LoVo (cell line): Measurements from ENCODE around the gene IQGAP1.
"Not testable (repeated sequence)": the region's sequence is repeated elsewhere in the genome, so short reads cannot be mapped to it uniquely, and the experiment has no call there.

Source experiments
- DNase-seq: peaks from one replicate; pipeline ENCODE4 v3.0.0-alpha.2; 2016; ENCODE audit warnings: low spot score

Gene IQGAP1, protein sequence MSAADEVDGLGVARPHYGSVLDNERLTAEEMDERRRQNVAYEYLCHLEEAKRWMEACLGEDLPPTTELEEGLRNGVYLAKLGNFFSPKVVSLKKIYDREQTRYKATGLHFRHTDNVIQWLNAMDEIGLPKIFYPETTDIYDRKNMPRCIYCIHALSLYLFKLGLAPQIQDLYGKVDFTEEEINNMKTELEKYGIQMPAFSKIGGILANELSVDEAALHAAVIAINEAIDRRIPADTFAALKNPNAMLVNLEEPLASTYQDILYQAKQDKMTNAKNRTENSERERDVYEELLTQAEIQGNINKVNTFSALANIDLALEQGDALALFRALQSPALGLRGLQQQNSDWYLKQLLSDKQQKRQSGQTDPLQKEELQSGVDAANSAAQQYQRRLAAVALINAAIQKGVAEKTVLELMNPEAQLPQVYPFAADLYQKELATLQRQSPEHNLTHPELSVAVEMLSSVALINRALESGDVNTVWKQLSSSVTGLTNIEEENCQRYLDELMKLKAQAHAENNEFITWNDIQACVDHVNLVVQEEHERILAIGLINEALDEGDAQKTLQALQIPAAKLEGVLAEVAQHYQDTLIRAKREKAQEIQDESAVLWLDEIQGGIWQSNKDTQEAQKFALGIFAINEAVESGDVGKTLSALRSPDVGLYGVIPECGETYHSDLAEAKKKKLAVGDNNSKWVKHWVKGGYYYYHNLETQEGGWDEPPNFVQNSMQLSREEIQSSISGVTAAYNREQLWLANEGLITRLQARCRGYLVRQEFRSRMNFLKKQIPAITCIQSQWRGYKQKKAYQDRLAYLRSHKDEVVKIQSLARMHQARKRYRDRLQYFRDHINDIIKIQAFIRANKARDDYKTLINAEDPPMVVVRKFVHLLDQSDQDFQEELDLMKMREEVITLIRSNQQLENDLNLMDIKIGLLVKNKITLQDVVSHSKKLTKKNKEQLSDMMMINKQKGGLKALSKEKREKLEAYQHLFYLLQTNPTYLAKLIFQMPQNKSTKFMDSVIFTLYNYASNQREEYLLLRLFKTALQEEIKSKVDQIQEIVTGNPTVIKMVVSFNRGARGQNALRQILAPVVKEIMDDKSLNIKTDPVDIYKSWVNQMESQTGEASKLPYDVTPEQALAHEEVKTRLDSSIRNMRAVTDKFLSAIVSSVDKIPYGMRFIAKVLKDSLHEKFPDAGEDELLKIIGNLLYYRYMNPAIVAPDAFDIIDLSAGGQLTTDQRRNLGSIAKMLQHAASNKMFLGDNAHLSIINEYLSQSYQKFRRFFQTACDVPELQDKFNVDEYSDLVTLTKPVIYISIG (N-terminal part only)

DNA sequence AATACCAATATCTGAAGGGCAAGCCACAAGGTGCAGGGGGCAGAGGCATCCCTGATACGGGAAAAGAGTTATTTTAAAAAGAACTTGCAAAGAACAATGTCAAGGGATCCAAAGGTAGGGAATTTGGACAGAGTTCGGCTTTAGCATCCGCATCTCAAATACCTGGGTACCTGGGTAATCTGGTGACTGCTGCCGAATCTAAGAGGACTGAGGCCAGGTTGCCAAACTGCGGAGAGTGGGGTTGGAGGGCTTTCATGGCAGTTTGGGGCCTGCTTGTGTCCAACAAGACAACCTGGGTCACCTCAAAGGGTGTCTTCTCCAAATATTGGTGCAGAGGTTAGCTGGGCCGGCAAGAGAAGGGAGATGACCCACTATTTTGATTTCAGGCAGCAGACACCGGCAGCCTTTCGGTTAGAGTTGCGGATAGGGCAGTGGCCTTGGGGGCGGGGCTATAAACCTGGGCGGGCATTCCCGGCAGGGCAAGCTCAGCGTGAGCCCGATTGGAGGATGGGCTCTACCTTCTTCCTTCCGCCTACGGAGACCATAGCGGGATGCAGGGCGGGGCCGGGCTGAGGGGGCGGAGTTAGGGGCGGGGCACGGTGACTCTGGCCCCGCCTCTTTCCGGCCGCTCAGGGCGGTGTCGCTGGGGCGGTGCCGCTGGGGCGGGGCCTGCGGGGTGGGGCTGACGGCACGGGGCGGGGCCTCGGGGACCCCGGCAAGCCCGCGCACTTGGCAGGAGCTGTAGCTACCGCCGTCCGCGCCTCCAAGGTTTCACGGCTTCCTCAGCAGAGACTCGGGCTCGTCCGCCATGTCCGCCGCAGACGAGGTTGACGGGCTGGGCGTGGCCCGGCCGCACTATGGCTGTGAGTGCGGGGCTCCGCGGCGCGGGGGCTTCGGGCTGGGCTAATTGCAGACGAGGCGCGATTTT is at the start of gene IQGAP1:
Gene IQGAP1, plus strand, starts transcription at position 709 of the 928 bp plus-strand sequence. Its CDS starts 100 bp downstream, at position 809.
- DNase-seq = peak; percentile 98

DNA sequence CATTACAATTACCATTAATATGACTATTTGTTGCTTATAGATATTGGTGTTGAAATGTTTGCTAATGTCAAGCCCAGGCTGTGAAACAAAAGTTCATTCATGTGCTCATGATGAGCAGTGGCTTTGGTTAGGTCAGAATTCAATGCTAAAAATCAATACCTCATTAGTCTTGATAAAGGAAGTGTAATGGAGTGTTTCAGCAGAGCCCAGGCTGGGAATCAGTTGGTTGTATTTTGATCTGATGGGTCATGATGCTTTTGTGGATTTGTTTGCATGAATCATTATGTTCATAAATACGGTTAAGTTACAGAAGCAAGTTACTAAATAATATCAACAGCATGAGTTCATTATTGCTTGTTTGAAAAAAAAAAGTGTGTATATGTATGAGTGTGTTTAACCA is 49.5 kb upstream of the IQGAP1 start:
- no peak for DNase-seq

DNA sequence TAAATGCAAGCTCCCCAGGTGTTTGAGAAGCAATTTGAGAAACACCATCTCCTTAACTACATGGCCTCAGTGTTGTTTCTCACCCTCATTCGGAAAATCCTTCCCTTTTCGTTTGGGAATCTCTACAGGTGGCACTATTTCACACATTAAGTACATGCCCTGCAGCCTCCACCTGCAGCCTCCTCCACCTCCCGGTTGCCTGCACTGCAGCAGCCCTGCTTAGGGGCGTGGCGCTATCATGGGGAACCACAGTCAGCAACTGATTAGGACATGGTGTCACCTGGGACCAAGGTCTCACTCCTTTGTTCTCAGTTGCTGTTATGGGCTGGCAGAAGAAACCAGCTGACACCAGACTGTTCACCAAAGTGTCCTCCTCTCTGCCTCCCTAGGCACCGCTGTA is 47.7 kb upstream of the IQGAP1 start:
- peak; percentile 54 for DNase-seq

DNA sequence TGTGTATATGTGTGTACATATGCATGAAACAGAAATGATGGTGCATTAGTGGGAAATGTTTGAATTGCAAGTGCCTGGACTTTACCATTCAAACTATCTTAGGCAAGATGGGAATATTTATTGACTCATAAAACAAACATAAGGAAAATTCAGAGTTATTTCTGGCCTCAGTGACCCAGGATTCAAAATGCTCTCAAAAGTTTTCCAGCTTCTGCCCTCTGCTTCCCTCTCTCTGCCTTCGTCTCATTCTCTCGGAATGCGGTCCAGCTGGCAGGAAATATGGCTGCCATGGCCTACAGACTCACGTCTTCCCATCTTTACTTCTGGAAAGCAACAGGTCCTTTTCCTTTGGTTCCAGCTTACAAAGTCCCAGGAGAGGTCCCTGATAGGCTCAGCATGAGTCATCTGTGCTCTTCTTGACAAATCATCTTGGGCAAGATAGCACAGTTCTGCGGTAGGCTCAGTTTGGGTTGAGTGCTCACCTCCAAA is 44.7 kb upstream of the IQGAP1 start:
- no peak for DNase-seq

DNA sequence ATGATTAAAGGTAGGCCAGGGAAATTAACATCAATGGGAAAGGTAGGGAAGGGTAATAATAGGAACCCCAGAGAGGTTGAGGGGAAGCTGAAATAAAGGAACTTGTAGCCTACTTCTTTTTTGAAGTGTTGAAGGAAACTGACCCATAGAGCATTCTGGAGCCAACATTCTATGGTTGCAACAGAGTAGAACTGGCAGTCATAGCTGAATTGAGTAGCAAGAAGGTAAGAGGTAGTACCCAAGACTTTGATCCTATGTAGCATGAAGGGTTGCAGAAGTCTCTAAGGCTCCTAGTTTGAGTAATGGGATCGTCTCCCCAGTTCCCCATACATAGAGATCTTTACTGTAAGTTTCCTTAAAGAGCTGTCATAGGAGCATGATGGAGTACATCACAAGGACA is 43.4 kb upstream of the IQGAP1 start:
- no peak for DNase-seq

DNA sequence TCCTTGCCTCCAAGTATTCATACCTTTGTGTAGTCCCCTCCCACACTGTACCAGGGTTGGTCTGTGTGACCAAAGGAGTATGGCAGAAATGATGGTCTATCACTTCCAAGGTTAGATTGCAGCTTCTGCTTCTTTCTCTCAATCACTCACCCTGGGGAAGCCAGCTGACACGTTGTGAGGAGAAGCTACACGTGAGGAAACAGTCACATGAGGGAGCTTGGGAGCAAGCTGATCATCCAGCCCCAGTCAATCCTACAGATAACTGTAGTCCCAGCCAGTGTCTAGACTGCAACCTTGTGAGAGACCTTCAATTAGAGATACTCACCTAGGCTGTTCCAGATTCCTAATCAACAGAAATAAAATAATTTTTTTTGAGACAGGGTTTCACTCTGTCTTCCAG is 42.2 kb upstream of the IQGAP1 start:
- no peak for DNase-seq

DNA sequence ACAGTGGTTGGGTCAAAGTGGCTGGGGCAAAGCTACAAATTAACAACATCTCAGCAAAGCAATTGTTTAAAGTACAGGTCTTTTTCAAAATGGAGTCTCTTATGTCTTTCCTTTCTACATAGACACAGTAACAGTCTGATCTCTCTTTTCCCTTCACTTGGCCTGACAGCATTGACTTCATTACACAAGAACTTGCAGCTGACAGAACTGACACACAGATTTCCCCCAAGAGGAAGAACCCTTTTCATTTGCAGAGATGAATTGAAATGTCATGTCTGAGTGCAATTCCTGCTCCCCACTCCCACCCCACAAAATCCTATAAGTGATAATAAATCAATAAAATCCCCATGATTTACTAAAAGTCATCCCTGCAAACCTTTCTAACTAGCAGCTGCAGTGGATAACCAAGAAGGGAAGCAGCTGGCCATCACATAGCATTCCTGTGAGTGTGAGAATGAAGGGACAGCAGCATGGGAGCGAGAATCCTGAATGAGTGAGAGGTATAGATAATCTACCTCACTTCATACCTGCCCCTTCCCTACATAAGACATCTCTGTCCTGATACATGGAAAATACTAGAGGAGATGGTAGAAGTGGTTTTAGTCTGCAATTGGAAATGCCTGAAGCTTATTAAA is 40.5 kb upstream of the IQGAP1 start:
- DNase-seq = not testable (repeated sequence)

DNA sequence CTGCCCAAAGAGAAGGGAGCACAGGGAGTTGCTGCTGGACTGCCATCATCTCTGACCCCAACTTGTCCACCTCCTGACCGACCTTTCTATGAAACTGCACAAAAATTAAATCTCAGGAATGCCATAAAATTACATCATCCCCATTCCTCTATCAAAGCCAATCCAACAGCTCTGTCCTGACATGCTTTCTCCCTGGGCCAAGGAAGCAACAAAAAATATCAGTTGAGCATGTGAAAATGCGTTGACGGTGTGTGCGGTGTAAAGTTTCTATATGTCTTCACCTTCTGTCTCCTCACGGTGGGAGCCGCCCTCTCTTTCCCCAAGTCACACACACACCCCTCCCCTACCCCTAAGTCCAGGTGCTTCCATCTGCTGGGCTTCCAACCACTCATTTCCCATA is 39.6 kb upstream of the IQGAP1 start:
- no peak for DNase-seq

DNA sequence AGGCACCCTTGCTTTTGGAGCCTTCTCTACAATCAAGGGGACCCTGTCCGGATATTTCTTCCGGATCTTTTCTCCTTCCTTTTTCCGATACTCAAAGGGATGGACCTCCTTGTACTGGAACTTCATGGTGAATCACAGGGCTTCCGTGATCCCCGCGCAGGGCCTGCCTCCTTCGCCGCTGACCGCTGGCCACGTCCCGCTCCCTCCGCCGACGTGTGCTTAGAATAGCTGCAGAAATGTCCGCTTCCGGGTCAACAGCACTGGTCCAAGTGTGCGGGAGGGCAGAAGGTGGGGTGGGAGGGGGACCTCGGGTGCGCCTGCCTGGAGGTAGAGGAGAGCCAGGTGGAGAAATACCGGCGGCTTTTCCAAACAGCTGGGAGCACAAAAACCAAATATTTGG is 39.0 kb upstream of the IQGAP1 start:
- DNase-seq = no peak

DNA sequence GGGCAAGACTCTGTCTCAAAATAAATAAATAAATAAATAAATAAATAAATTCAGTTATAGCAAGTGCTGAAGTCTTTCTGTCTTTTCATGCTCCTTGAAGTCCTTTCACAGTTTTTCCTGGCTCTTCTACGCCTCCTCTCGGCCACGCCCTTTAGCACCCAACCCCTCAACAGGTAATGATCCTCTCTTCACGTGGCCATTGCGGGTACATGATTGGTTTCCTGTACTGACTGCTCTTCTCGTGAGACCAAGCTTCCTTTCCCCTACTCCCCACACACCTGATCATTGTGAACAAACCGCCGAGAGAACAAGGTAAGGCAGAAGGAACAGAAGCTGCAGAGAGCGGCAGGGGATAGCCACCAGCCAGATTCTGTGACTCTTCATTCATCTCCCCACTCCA is 38.2 kb upstream of the IQGAP1 start:
- no peak for DNase-seq

DNA sequence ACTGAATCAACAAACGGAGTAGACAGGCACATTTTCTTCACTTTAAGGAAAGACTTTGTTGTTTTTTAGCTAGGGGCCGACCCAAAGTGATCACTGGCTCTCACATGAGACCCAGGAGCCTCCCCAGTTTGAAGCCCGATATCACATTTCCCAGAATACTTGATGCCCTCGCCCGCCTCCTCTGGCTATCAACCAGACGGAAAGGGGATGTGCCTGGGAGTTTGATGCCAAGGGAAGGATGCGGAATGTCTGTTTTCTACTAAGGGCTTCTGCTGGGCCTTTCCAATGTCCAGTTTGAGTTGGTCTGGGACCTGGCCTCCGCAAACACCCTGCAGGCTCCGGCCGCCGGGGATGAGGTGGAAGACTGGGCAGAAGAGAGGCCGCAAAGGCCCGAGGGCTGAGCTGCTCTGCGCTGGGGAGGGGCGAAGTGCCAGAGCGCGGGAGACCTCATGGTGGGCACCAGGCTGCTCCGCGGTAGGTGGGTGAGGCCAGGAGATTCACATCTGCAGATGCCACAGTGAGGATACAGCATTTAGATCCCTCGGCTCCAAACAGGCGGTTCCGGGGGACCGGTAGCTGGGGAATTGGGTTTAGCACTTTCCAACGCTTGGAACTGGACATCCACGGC is 36.4 kb upstream of the IQGAP1 start:
- DNase-seq = no peak

DNA sequence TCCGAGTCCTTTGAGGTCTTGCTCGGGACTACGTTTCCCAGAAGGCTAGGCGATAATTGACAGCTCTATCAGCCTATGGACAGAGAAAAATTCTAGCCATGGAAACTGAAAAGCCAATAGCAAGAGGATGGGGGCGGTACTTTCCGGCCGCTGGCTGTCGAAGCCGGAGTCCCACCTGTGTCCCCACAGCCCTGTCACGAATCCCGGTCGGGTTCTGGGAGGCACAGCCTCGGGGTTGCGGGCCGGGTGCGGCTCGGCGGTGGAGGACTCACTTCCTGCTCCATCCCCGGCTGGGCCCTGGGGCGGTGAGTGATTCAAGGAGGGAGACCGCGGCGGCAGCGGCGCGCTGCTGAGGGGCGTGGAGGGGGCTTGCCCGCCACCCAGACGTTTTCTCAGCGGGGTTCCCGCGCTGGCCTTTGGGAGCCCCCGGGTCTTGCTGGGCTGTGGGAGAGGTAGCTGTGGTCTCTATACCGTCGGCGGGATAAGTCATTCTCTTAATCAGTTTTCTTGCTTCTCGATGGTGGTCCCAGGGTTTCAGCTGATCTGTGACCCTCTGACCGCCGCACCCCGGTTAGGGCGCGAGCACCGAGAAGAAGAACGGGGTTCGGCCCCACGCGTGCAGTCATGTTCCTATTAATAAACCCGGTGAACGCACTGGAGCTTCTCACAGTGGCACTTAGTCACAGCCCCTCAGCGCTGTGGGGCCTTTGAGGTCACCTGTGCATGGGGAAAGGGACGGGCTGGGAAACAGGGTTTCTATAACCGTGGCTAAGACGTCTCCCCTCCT is 35.7 kb upstream of the IQGAP1 start, which contains the start of gene ZNF774:
Gene ZNF774, plus strand, starts transcription at position 178 of the 787 bp plus-strand sequence. CDS start 2,377 bp downstream, outside the sequence.
- peak; percentile 99 for DNase-seq

DNA sequence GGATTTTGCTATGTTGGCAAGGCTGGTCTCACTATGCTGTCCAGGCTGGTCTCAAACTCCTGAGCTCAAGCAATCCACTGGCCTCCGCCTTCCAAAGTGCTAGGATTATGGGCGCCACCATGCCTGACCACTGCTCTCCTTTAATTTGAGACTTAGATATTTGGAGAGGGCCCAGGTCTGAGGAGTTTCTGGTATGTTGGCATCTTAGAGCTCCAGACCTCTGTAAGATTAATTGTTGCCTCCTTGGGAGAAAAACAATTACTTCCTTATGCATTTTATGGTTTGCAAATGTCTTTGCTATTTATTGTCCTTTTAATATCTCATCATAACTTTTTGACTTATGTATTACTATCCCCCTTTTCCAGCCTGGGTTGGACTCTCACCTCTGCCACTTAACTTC is 33.1 kb upstream of the IQGAP1 start:
- DNase-seq = no peak

DNA sequence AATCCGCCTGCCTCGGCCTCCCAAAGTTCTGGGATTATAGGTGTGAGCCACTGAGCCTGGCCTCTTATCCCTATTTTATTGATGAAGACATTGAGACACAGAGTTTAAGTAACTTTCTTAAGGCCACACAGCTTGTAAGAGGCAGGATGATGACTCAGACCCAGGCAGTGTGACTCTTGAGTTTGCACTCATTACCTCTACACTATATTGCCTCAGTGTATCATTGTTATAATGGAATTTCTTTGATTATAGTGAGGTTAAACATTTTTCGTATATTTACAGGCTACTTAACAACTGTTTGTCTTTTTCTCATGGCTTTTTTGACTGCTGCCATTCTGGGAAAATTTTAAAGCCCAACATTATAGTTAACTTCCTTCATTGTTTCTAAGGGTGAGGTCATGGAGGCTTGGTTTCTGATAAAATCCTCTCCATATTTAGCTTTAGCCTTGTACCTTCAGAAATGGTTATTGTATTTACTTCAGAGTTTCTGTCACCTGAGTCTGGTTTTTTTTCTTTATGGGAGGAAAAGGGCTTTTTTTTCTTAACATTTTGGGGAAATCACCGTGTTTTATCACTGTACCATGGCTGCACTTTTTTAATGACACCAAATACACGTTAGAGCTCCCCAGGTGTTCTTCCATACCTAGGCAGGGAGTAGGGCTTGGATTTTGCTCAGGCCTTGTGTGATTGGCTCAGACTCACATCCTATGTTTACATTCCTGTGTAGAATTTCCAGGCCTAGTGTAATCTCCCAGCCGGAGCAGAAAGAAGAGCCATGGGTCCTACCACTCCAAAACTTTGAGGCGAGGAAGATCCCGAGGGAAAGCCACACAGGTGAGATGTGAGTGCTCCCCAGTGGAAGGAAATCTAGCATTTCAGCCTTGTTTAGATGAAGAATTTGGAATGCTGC is 29.7 kb upstream of the IQGAP1 start:
- peak; percentile 73 for DNase-seq

DNA sequence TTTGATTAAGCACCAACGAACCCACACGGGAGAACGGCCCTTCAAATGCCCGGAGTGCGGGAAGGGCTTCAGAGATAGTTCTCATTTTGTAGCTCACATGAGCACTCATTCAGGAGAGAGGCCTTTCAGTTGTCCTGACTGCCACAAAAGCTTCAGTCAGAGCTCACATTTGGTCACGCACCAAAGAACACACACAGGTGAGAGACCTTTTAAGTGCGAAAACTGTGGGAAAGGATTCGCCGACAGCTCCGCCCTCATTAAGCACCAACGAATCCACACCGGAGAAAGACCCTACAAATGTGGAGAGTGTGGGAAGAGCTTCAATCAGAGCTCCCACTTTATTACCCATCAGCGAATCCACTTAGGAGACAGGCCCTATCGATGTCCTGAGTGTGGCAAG is 27.3 kb upstream of the IQGAP1 start:
- no peak for DNase-seq

DNA sequence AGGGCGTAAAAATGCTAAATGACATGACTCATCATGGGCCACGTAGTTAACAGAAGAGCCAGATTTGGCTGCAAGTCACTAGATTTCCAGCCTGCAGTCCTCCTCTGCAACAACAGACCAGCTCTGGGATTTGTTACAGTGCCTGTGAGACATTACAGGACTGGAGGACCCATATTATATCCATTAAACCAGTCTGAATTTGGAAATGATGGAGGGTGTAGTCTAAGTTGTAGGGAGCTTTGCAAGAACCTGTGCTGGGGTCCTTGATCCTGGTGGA is 25.2 kb upstream of the IQGAP1 start:
- no peak for DNase-seq

DNA sequence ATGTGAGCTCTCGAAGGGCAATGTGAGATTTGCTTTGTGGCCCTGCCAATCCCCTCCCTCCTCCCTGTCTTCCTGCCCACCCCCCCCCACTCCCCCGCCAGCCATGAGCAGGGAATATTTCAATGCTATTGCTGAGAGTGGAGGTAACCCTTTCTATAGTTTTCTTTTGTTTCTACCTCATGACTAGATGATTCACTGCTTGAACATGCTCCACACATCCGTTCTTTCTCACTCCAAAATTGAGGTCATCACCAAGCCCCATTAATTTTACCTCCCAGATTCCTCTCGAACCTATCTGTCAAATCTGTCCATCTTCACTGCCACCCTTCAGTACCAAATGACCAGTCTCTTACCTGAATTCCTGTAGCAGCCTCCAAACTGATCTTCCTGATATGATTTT is 23.8 kb upstream of the IQGAP1 start:
- no peak for DNase-seq

DNA sequence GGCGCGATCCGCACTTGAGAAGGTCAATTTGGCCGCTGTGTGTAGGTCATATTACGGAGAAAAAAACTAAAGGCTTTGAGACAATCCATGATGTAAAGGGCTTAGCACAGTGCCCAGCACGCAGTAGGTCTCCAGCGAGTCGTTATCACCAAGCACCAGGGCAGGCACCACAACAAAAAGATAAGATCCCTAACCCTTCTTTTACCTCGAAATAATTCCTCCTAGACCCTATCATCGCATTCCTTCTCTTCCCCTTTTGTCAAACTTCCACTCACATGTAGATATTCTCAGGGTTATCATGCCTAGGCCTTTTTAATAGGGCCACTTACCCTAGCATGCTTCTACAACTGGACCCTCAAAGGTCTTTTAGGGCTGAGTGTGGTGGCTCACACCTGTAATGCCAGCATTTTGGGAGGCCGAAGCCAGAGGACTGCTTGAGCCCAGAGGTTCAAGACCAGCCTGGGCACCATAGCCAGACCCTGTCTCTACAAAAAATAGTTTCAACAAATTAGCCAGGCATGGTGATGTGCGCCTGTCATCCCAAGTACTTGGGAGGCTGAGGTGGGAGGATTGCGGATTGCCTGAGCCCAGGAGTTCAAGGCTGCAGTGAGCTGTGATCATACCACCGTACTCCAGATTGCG is 22.5 kb upstream of the IQGAP1 start:
- no peak for DNase-seq
